ENCODE data around the gene ASCL4.

ASCL4 gene

GRCh38 chr12:107801150-107801549 is 26.6 kb downstream of the ASCL4 start:
- Histone ChIP-seq H3K4me1 (ENCODE audit: control insufficient read depth, insufficient read depth, low read length) (no peaks in the 10 kb centered on the region), H3K9ac (ENCODE audit: low read length) (no peak overlapping the region), H3K4me3 (ENCODE audit: low read depth, low read length) (no peak overlapping the region), H3K9me3 (ENCODE audit: control insufficient read depth, insufficient read depth, low read depth, low read length) (no peaks in the 10 kb centered on the region), H3K27me3 (ENCODE audit: control insufficient read depth, insufficient read depth, low read length) (peaks cover 3% of the 10 kb centered on the region), H3K36me3 (ENCODE audit: control insufficient read depth, insufficient read depth, low read length) (no peaks in the 10 kb centered on the region), H3K27ac (ENCODE audit: low read depth, low read length) (no peak overlapping the region)

DNA sequence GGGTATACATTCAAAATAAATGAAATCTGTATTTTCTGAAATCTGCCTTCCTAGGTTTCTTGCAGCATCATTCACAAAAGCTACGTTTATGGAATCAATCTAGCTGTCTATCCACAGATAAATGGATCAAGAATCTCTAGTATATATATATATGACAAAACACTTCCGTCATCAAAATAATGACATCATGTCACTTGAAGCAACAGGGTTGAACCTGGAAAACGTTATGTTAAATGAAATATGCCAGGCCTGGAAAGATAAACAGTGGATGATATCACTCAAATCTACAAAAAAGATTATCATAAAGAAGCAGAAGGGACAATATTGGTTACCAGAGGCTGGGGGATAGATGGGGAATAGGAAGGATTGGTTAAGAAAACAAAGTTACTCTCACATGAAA is 28.6 kb downstream of the ASCL4 start:
- Histone ChIP-seq H3K36me3 (ENCODE audit: control insufficient read depth, insufficient read depth, low read length) (no peaks in the 10 kb centered on the region), H3K27ac (ENCODE audit: low read depth, low read length) (no peak overlapping the region), H3K4me3 (ENCODE audit: low read depth, low read length) (no peak overlapping the region), H3K9ac (ENCODE audit: low read length) (no peak overlapping the region), H3K27me3 (ENCODE audit: control insufficient read depth, insufficient read depth, low read length) (no peaks in the 10 kb centered on the region), H3K9me3 (ENCODE audit: control insufficient read depth, insufficient read depth, low read depth, low read length) (no peaks in the 10 kb centered on the region), H3K4me1 (ENCODE audit: control insufficient read depth, insufficient read depth, low read length) (no peaks in the 10 kb centered on the region)

DNA sequence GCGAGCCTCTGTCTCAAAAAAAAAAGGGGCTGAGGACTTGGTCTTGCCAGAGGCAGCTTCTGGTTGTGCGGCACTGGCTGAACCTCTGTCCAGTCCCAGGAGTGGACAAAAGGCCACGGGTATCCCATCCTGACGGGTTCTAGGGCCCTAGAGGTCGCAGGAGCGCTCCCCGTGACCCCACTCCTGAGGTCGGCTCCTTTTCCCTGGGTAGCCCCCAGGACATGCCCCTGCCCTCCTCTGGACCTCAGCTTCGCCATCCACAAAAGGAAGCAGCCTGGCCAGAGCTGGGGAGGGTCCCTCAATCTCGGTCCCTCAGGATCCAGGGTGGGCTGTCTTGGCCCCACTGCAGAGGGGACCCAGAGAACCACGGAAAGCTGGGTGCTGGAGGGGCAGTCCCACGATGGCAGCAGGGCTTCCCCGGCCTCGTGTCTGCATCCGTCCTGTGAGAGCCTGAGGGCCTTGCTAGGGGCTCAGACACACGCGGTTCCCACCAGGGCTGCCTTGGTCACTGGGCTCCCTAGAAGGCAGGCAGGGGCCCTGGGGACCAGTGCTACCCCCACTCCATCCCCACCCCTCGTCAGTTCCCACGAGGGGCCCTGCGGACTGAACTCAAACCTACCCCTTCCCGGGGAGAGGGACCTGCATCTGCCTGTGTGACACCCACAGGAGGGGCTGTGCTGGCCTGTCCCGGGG is 31.1 kb downstream of the ASCL4 start:
- H3K27me3 ChIP-seq (ENCODE audit: control insufficient read depth, insufficient read depth, low read length) = no peaks in the 10 kb centered on the region
- H3K9ac ChIP-seq (ENCODE audit: low read length) = no peak overlapping the region
- no peak overlapping the region for H3K4me3 ChIP-seq (ENCODE audit: low read depth, low read length)
- H3K36me3 ChIP-seq (ENCODE audit: control insufficient read depth, insufficient read depth, low read length) = no peaks in the 10 kb centered on the region
- no peaks in the 10 kb centered on the region for H3K9me3 ChIP-seq (ENCODE audit: control insufficient read depth, insufficient read depth, low read depth, low read length)
- no peaks in the 10 kb centered on the region for H3K4me1 ChIP-seq (ENCODE audit: control insufficient read depth, insufficient read depth, low read length)
- no peak overlapping the region for H3K27ac ChIP-seq (ENCODE audit: low read depth, low read length)

GRCh38 chr12:107807471-107808150 is 33.1 kb downstream of the ASCL4 start:
- H3K9me3 ChIP-seq (ENCODE audit: control insufficient read depth, insufficient read depth, low read depth, low read length) = no peaks in the 10 kb centered on the region
- H3K9ac ChIP-seq (ENCODE audit: low read length) = no peak overlapping the region
- H3K4me1 ChIP-seq (ENCODE audit: control insufficient read depth, insufficient read depth, low read length) = no peaks in the 10 kb centered on the region
- H3K4me3 ChIP-seq (ENCODE audit: low read depth, low read length) = no peak overlapping the region
- no peaks in the 10 kb centered on the region for H3K36me3 ChIP-seq (ENCODE audit: control insufficient read depth, insufficient read depth, low read length)
- no peak overlapping the region for H3K27ac ChIP-seq (ENCODE audit: low read depth, low read length)
- no peaks in the 10 kb centered on the region for H3K27me3 ChIP-seq (ENCODE audit: control insufficient read depth, insufficient read depth, low read length)

DNA sequence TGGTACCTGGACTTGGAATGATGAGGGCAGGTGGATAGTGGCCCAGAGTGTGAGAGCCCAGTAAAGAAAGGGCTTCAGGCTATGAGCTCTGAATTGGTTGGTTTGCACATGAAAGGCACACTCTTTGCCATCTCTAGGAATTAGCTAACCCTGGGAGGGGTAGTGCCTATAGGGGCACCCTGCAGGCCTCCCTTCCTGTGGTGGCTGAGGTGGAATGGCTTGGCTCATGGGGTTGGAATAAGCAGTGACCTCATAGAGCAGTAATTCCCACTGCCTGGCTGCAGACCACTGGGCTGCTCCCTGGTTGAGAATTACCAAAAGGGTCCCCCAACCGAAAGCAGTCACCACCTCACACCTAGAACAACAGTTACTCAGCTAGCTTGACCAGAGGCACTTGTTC is 42.7 kb downstream of the ASCL4 start:
- H3K4me3 ChIP-seq (ENCODE audit: low read depth, low read length) = no peak overlapping the region

DNA sequence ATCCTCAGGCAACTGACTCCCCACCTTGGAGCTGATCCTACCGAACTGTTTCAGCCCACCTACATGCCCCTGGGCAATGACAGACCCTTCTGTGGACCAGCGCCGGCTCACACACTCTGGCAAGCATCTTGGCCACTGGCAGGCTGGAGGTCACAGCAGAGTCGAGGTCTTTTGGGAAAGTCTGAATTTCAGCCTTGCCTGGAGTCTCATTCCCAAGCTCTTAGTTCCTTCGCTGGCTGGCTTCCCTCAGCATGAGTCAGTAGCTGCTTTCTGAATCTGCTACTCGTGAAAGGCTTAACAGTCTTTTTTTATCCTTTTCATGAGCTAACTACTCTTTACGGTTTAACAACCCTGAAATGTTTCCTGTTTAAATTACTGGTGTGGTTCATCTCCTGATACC is 44.5 kb downstream of the ASCL4 start:
- Histone ChIP-seq H3K27me3 (ENCODE audit: control insufficient read depth, insufficient read depth, low read length) (no peaks in the 10 kb centered on the region), H3K36me3 (ENCODE audit: control insufficient read depth, insufficient read depth, low read length) (no peaks in the 10 kb centered on the region), H3K27ac (ENCODE audit: low read depth, low read length) (no peak overlapping the region), H3K4me3 (ENCODE audit: low read depth, low read length) (no peak overlapping the region), H3K4me1 (ENCODE audit: control insufficient read depth, insufficient read depth, low read length) (no peaks in the 10 kb centered on the region), H3K9ac (ENCODE audit: low read length) (no peak overlapping the region), H3K9me3 (ENCODE audit: control insufficient read depth, insufficient read depth, low read depth, low read length) (peaks cover 18% of the 10 kb centered on the region)

More for the DNA sequence above, 42.7 kb downstream of the ASCL4 start:
- no peak overlapping the region for H3K27ac ChIP-seq (ENCODE audit: low read depth, low read length)
- no peaks in the 10 kb centered on the region for H3K36me3 ChIP-seq (ENCODE audit: control insufficient read depth, insufficient read depth, low read length)
- no peak overlapping the region for H3K9ac ChIP-seq (ENCODE audit: low read length)
- H3K4me1 ChIP-seq (ENCODE audit: control insufficient read depth, insufficient read depth, low read length) = no peaks in the 10 kb centered on the region
- H3K9me3 ChIP-seq (ENCODE audit: control insufficient read depth, insufficient read depth, low read depth, low read length) = peaks cover 16% of the 10 kb centered on the region
- H3K27me3 ChIP-seq (ENCODE audit: control insufficient read depth, insufficient read depth, low read length) = no peaks in the 10 kb centered on the region

DNA sequence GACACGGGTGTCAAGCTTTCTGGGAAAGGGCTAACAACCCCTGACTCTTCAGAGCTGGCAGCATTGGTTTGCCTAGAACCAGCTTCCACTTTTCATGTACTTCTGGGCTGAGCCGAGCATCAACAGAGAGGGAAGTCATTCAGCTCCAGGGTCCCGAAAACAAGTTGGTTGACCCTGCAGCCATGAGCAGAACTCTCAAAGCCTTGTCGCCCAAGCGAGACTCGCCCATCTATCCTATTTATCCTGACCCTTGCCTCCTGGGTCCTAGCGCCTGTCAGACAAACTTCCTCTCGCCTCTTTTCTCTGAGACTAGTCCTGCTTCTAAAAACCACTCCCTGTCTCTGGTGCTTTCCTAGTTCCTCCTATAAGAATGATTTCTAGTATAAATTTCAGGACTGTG is 47.9 kb downstream of the ASCL4 start:
- Histone ChIP-seq H3K4me3 (ENCODE audit: low read depth, low read length) (no peak overlapping the region), H3K9me3 (ENCODE audit: control insufficient read depth, insufficient read depth, low read depth, low read length) (peaks cover 42% of the 10 kb centered on the region), H3K4me1 (ENCODE audit: control insufficient read depth, insufficient read depth, low read length) (no peaks in the 10 kb centered on the region)

More for the DNA sequence above, 47.9 kb downstream of the ASCL4 start:
- Histone ChIP-seq H3K36me3 (ENCODE audit: control insufficient read depth, insufficient read depth, low read length) (no peaks in the 10 kb centered on the region), H3K27me3 (ENCODE audit: control insufficient read depth, insufficient read depth, low read length) (no peaks in the 10 kb centered on the region), H3K9ac (ENCODE audit: low read length) (no peak overlapping the region), H3K27ac (ENCODE audit: low read depth, low read length) (no peak overlapping the region)

Data from HUES6 (cell line).